Measurements from ENCODE around the gene HTR3B. TPM values are rescaled to one million over a fixed set of nuclear protein-coding genes. Genes with fewer than 3 reads are reported as not detected.
"Not testable (repeated sequence)": the region's sequence is repeated elsewhere in the genome, so short reads cannot be mapped to it uniquely, and the experiment has no call there.

The HTR3B gene
- total RNA-seq, 4 donors from 2014 or later: not detected

GRCh38 chr11:113926273-113927197 lies 21.9 kb downstream of the HTR3B start:
- Histone ChIP-seq H3K4me1 (no peaks in the 10 kb centered on the region), H3K27ac (no peak overlapping the region), H3K36me3 (no peaks in the 10 kb centered on the region), H3K4me3 (replicated peaks in 1 of 3) (no peak overlapping the region), H3K9me3 (no peaks in the 10 kb centered on the region), H3K27me3 (no peaks in the 10 kb centered on the region)
- DNase-seq: no peak
- TF ChIP-seq CTCF (IDR thresholded peaks at IDR 0.05) (no peak), POLR2A (IDR thresholded peaks at IDR 0.05) (no peak)
- intact Hi-C loops (cut with DNase I): no loop called here
- WGBS, 2 donors: 82% methylated on average over 12 of the region's 12 CpGs

GRCh38 chr11:113928311-113928710 lies 23.7 kb downstream of the HTR3B start:
- H3K36me3 ChIP-seq: no peaks in the 10 kb centered on the region
- TF ChIP-seq POLR2A (IDR thresholded peaks at IDR 0.05): no peak
- TF ChIP-seq CTCF (IDR thresholded peaks at IDR 0.05): no peak
- H3K27me3 ChIP-seq: no peaks in the 10 kb centered on the region
- H3K4me3 ChIP-seq (replicated peaks in 1 of 3): no peak overlapping the region
- WGBS, 2 donors: 89 to 93% methylated on average over 5 of the region's 5 CpGs
- no peaks in the 10 kb centered on the region for H3K4me1 ChIP-seq
- no peak overlapping the region for H3K27ac ChIP-seq
- DNase-seq: no peak
- intact Hi-C loops (cut with DNase I): no loop called here
- H3K9me3 ChIP-seq: no peaks in the 10 kb centered on the region

- TF ChIP-seq POLR2A (IDR thresholded peaks at IDR 0.05) (no peak), CTCF (IDR thresholded peaks at IDR 0.05) (no peak)
- intact Hi-C loops (cut with DNase I): no loop called here
- Histone ChIP-seq H3K9me3 (no peaks in the 10 kb centered on the region), H3K27me3 (no peaks in the 10 kb centered on the region), H3K36me3 (no peaks in the 10 kb centered on the region), H3K4me3 (replicated peaks in 1 of 3) (no peak overlapping the region), H3K27ac (no peak overlapping the region), H3K4me1 (no peaks in the 10 kb centered on the region)
- 70 to 82% methylated on average over 7 of the region's 7 CpGs for WGBS, 2 donors
- DNase-seq: no peak
These were observed 28.2 kb downstream of the HTR3B start for GRCh38 chr11:113932788-113933187.

GRCh38 chr11:113934193-113934592 lies 29.6 kb downstream of the HTR3B start:
- intact Hi-C loops (cut with DNase I); H3K9me3 ChIP-seq; H3K36me3 ChIP-seq; H3K4me3 ChIP-seq (replicated peaks in 1 of 3); DNase-seq; H3K27ac ChIP-seq; H3K4me1 ChIP-seq; H3K27me3 ChIP-seq: not testable (repeated sequence)
- 84 to 94% methylated on average over 3 of the region's 3 CpGs for WGBS, 2 donors

GRCh38 chr11:113934761-113935160 lies 30.2 kb downstream of the HTR3B start:
- no peak for DNase-seq
- Histone ChIP-seq H3K9me3 (no peaks in the 10 kb centered on the region), H3K27ac (no peak overlapping the region), H3K27me3 (no peaks in the 10 kb centered on the region), H3K4me3 (replicated peaks in 1 of 3) (no peak overlapping the region), H3K36me3 (no peaks in the 10 kb centered on the region), H3K4me1 (no peaks in the 10 kb centered on the region)
- WGBS, 2 donors: 81 to 82% methylated on average over 4 of the region's 4 CpGs
- intact Hi-C loops (cut with DNase I): no loop called here
- no peak for TF ChIP-seq POLR2A (IDR thresholded peaks at IDR 0.05)
- TF ChIP-seq CTCF (IDR thresholded peaks at IDR 0.05): no peak

Data from thyroid gland (tissue), 4 donors.